IPS DF 6.9 (cell line): ENCODE measurements around the gene TNFAIP8L1.

ENCODE experiments used
- DNase-seq: peaks from one replicate; pipeline ENCODE4 v3.0.0-alpha.2; 2013; ENCODE audit warnings: low read depth, low spot score
- H3K27ac ChIP-seq: one replicate; pipeline ENCODE4 v1.5.1; 2013; ENCODE audit warnings: low read length, control low read depth
- H3K27me3 ChIP-seq: 2 replicates; pipeline ENCODE4 v1.6.1; 2013; ENCODE audit warnings: mild to moderate bottlenecking, low read length; ENCODE audit not compliant: control insufficient read depth, insufficient read depth
- H3K36me3 ChIP-seq: 2 replicates; pipeline ENCODE4 v1.6.1; 2013; ENCODE audit warnings: low read length; ENCODE audit not compliant: control insufficient read depth, insufficient read depth
- H3K4me1 ChIP-seq: 2 replicates; pipeline ENCODE4 v1.6.1; 2013; ENCODE audit warnings: low read length; ENCODE audit not compliant: control insufficient read depth, insufficient read depth
- H3K4me3 ChIP-seq: 2 replicates; pipeline ENCODE4 v1.5.1; 2013; ENCODE audit warnings: mild to moderate bottlenecking, low read length
- H3K9me3 ChIP-seq: 2 replicates; pipeline ENCODE4 v1.6.1; 2013; ENCODE audit warnings: low read length, inconsistent platforms; ENCODE audit not compliant: control insufficient read depth, insufficient read depth
- WGBS: extraction: QIAGEN DNeasy Blood & Tissue Kit; methylation state at CpG from one replicate; pipeline ENCODE4 v1.1.7; 2013; ENCODE audit warnings: mixed read lengths, missing lambda C conversion rate; ENCODE audit not compliant: insufficient read length, insufficient coverage; 5-methylcytosine and 5-hydroxymethylcytosine counted together

The TNFAIP8L1 gene

GRCh38 chr19:4649392-4650047, 10.2 kb downstream of the TNFAIP8L1 start:
- Histone ChIP-seq H3K36me3 (peaks cover 5% of the 10 kb centered on the region; the same call in 1 of the 2 replicates), H3K27ac (no peak overlapping the region), H3K4me3 (no peak overlapping the region), H3K4me1 (no peaks in the 10 kb centered on the region), H3K27me3 (no peaks in the 10 kb centered on the region), H3K9me3 (no peaks in the 10 kb centered on the region)
- no peak for DNase-seq
- no CpG with 5 or more reads among the region's 19 CpGs for WGBS

DNA sequence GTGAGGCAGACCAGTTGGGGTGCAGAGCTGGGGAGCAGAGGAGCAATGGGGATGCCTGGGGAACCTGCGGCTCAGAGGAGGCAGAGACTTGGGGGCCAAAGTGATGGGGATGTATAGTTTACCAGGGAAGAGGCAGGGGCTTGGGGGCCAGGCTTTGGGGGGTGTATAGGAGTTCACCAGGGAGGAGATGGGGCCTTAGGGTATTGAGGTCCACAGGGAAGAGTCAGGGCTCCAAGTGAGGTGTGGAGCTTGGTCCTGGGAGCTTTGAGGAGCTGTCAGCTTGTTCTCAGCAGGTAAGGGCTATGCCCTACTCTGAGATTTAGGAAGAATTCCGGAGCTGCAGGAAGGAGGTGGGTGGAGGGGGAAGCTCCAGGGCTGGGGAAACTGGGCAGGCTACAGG, 10.8 kb downstream of the TNFAIP8L1 start:
- Histone ChIP-seq H3K4me1 (no peaks in the 10 kb centered on the region), H3K4me3 (no peak overlapping the region), H3K36me3 (peaks cover 5% of the 10 kb centered on the region; the same call in 1 of the 2 replicates), H3K27me3 (no peaks in the 10 kb centered on the region), H3K27ac (no peak overlapping the region), H3K9me3 (no peaks in the 10 kb centered on the region)
- no CpG with 5 or more reads among the region's 2 CpGs for WGBS
- DNase-seq, result no peak

GRCh38 chr19:4652075-4652474, 12.8 kb downstream of the TNFAIP8L1 start:
- H3K36me3 ChIP-seq, result peaks cover 7% of the 10 kb centered on the region
- H3K4me1 ChIP-seq, result no peaks in the 10 kb centered on the region
- H3K9me3 ChIP-seq, result no peaks in the 10 kb centered on the region
- no CpG with 5 or more reads among the region's 44 CpGs for WGBS
- H3K27me3 ChIP-seq, result no peaks in the 10 kb centered on the region
- no peak overlapping the region for H3K27ac ChIP-seq
- no peak for DNase-seq
- no peak overlapping the region for H3K4me3 ChIP-seq

- WGBS, result no CpG with 5 or more reads among the region's 13 CpGs
- Histone ChIP-seq H3K36me3 (peaks cover 12% of the 10 kb centered on the region), H3K4me1 (no peaks in the 10 kb centered on the region), H3K27me3 (no peaks in the 10 kb centered on the region), H3K9me3 (no peaks in the 10 kb centered on the region), H3K27ac (no peak overlapping the region), H3K4me3 (no peak overlapping the region)
- DNase-seq, result no peak
Observed at GRCh38 chr19:4653793-4654436, 14.6 kb downstream of the TNFAIP8L1 start.

DNA sequence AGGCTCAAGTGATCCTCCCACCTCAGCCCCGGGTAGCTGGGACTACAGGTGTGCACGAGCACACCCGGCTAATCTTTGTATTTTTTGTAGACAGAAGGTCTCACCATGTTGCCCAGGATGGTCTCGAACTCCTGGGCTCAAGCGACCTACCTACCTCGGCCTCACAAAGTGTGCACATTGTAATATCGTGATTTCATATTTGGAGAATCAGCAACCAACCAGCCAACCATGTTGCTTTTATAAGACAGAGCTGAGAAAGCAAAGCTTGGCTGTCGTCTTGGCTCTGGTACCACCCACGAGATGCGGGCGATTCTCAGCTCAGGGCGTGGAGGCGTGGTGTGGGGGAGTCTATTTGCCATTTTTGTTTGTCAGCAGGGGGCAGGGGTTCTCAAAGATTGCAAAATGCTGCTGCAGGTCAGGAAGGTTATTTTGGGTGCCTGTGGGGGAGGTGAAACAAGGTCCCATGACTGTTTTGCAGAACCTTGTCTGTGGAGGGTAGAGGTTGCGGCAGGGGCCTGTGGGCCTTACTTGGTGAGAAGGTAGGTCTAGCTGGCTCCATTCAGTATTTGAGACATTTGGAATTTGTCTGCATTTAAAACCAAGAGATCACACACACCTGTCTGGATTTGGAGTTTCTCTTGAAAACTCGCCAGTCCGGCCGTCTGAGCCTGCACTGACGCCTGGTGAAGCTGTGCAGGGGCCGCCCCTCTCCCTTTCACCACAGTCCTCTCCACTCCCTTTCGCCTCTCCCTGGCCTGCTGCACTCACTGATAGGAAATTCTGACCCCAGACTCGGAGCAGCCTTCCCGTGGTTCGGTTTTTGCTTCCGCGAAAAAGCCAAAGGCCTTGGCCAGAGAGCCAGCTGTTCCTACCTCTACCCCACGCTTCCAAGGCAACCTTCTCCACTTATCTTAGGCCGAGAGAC, 15.4 kb downstream of the TNFAIP8L1 start:
- no peak overlapping the region for H3K4me3 ChIP-seq
- H3K27ac ChIP-seq, result no peak overlapping the region
- no peak for DNase-seq
- H3K9me3 ChIP-seq, result no peaks in the 10 kb centered on the region
- H3K27me3 ChIP-seq, result no peaks in the 10 kb centered on the region
- H3K4me1 ChIP-seq, result no peaks in the 10 kb centered on the region
- H3K36me3 ChIP-seq, result peaks cover 16% of the 10 kb centered on the region
- WGBS, result no CpG with 5 or more reads among the region's 27 CpGs

DNA sequence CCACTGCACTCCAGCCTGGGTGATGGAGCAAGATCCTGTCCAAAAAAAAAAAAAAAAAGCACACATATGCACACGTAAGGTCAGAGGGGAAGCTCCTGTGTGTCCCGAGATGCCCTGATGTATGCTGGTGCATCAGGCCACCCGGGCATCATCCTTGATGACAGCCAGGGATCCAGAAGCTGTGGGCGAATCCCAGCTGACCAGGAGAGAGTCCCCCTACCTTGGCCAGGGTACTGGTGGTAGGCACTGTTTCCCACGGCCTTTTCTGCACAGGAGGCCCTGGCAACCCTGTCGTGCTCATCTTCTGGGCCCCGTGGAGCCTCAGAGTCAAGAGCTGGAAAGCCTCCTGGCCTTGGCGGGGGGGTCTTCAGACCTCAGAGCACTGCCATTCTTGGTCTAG, 16.8 kb downstream of the TNFAIP8L1 start:
- no peak overlapping the region for H3K4me3 ChIP-seq
- peaks cover 17% of the 10 kb centered on the region for H3K36me3 ChIP-seq
- H3K9me3 ChIP-seq, result no peaks in the 10 kb centered on the region
- H3K27me3 ChIP-seq, result no peaks in the 10 kb centered on the region
- no CpG with 5 or more reads among the region's 8 CpGs for WGBS
- H3K27ac ChIP-seq, result no peak overlapping the region
- H3K4me1 ChIP-seq, result no peaks in the 10 kb centered on the region
- no peak for DNase-seq

GRCh38 chr19:4657262-4657661, 17.9 kb downstream of the TNFAIP8L1 start:
- Histone ChIP-seq H3K9me3 (no peaks in the 10 kb centered on the region), H3K27me3 (no peaks in the 10 kb centered on the region), H3K4me3 (no peak overlapping the region), H3K4me1 (no peaks in the 10 kb centered on the region), H3K36me3 (peaks cover 14% of the 10 kb centered on the region), H3K27ac (no peak overlapping the region)
- no peak for DNase-seq
- WGBS, result no CpG with 5 or more reads among the region's 14 CpGs

DNA sequence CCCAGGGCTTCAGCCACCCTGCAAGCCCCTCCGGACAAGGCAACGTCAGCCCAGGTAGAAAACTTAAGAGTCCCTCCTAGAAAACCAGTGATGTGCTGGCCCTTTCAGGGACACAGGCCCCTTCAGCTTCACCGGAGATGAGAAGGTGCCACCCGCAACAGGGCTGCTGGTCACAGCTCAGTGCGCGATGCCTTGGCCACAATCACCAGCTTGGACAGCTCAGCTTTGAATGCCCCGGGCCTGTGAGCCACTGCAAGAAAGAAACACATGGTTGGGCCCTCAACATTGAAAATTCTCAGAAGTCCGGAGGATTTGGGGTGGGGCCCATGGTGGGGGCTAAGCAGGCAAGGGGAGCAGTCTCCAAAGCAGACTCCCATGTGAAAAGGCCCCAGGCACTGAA, 18.5 kb downstream of the TNFAIP8L1 start:
- WGBS, result no CpG with 5 or more reads among the region's 8 CpGs
- Histone ChIP-seq H3K36me3 (peaks cover 14% of the 10 kb centered on the region), H3K4me3 (no peak overlapping the region), H3K4me1 (no peaks in the 10 kb centered on the region), H3K27ac (no peak overlapping the region), H3K27me3 (no peaks in the 10 kb centered on the region), H3K9me3 (no peaks in the 10 kb centered on the region)
- DNase-seq, result no peak

DNA sequence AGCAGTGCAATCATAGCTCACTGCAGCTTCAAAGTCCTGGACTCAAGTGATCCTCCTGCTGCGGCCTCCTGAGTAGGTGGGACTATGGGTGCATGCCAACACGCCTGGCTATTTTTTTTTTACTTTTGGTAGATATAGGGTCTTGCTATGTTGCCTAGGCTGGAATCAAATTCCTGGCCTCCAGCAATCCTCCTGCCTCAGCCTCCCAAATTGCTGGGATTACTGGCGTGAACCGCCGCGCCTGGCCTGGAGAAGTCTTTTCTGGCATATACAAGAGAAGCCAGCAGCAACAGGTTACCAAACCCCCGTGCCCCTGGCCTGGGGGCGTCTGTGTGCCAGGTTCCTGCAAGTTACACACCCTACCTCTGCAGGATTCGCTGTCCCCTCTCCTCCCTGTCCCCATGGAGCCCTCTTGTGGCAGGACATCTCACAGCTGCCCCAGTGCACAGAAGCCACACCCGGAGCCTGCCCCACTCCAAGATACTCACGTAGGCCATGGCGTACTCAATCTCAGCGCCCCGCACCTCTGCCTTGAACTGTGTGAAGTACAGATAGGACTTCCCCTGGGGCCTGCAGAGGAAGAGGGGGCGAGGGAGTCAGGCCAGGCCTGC, 21.0 kb downstream of the TNFAIP8L1 start:
- H3K36me3 ChIP-seq, result peaks cover 14% of the 10 kb centered on the region

DNA sequence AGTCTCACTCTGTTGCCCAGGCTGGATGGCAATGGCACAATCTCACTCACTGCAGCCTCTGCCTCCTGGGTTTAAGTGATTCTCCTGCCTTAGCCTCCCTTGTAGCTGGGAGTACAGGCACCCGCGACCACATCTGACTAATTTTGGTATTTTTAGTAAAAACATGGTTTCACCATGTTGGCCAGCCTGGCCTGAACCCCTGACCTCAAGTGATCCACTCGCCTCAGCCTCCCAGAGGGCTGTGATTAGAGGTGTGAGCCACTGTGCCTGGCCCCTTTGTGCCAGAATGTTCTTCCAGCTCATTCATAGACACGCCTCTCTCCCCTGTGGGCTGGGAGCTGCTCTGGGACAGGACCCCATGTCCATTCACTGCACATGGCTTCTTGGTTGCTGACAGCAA, 21.7 kb downstream of the TNFAIP8L1 start:
- Histone ChIP-seq H3K9me3 (no peaks in the 10 kb centered on the region), H3K4me1 (no peaks in the 10 kb centered on the region), H3K4me3 (no peak overlapping the region), H3K27ac (no peak overlapping the region), H3K36me3 (peaks cover 13% of the 10 kb centered on the region), H3K27me3 (no peaks in the 10 kb centered on the region)
- no CpG with 5 or more reads among the region's 4 CpGs for WGBS
- no peak for DNase-seq

More for the DNA sequence above, 21.0 kb downstream of the TNFAIP8L1 start:
- WGBS, result no CpG with 5 or more reads among the region's 15 CpGs
- H3K27me3 ChIP-seq, result no peaks in the 10 kb centered on the region
- no peak for DNase-seq
- no peak overlapping the region for H3K4me3 ChIP-seq
- no peaks in the 10 kb centered on the region for H3K4me1 ChIP-seq
- H3K27ac ChIP-seq, result no peak overlapping the region
- H3K9me3 ChIP-seq, result no peaks in the 10 kb centered on the region
